ENCODE results near the gene PRKD2. TPM values are rescaled to one million over a fixed set of nuclear protein-coding genes. Genes with fewer than 3 reads are reported as not detected.
A peak's percentile ranks its signal among the peaks of the same experiment; 100 is the strongest.

PRKD2 gene
- total and polyA plus RNA-seq, 10 of the 15 experiments (the other 5 are each of a cell fraction or from before 2014, with no cell fraction given) = 2.3 to 98.8 (median 32.9) TPM

- TF ChIP-seq TCF3 (IDR thresholded peaks at IDR 0.05; ENCODE audit: borderline replicate concordance, insufficient read depth, low read depth, low read length) (no peak), CREM (IDR thresholded peaks at IDR 0.05; ENCODE audit: low read depth) (no peak), RFX5 (IDR thresholded peaks at IDR 0.05; ENCODE audit: low read depth, low read length) (no peak), TCF12 (IDR thresholded peaks at IDR 0.05; ENCODE audit: low read depth, low read length) (no peak), ASH2L (IDR thresholded peaks at IDR 0.05; ENCODE audit: borderline replicate concordance, low read depth) (no peak), MYB (IDR thresholded peaks at IDR 0.05; ENCODE audit: borderline replicate concordance, low read depth, low read length) (no peak), BCLAF1 (IDR thresholded peaks at IDR 0.05) (no peak)
Observed at GRCh38 chr19:46665072-46665471, 51.8 kb downstream of the PRKD2 start (continued).

- FAIRE-seq = peak; percentile 83
- H3K36me3 ChIP-seq (ENCODE audit: control insufficient read depth in 2 of 2, insufficient read depth in 2 of 2, low read length in 1 of 2) = no peaks in the 10 kb centered on the region
- H3K27ac ChIP-seq (ENCODE audit: control insufficient read depth, insufficient read depth) = no peak overlapping the region; the same call in 1 of the 2 replicates
- H3K4me1 ChIP-seq (ENCODE audit: control insufficient read depth, insufficient read depth, low read length) = peaks cover 22% of the 10 kb centered on the region
- peak overlapping the region; percentile 90 for H3K4me2 ChIP-seq (ENCODE audit: control insufficient read depth, insufficient read depth)
- no peaks in the 10 kb centered on the region for H4K20me1 ChIP-seq (ENCODE audit: control insufficient read depth, insufficient read depth)
- CTCF ChIA-PET = interaction anchor here (0.6 to 11.5 kb wide), 44 partner anchors 9 to 667 kb away, joined by 3 to 434 read pairs (median 5); partner anchors contain the start of genes CALM3, CCDC61 and PTGIR
- WGBS (ENCODE audit: insufficient coverage, insufficient replicate concordance, low lambda C conversion rate, missing lambda C conversion rate) = 8% methylated on average over 19 of the region's 19 CpGs
- intact Hi-C loops (cut with micrococcal nuclease; ENCODE audit: unreplicated experiment) (loop anchor here (1.0 kb wide), 2 partner anchors 48 to 133 kb away; no protein-coding TSS in a partner anchor), in situ Hi-C loops (cut with MboI) (loop anchor here (5.0 kb wide), 1 partner anchor 50 kb away; no protein-coding TSS in a partner anchor)
- SMC1A ChIA-PET (ENCODE audit: uncharacterized antibody, unreplicated experiment) = interaction anchor here (0.7 to 7.7 kb wide), 24 partner anchors 9 to 314 kb away, joined by 3 to 286 read pairs (median 4); partner anchors contain the start of genes CALM3, GNG8 and PTGIR
- H3K9me3 ChIP-seq (replicated peaks; ENCODE audit: control insufficient read depth, insufficient read depth, low read length) = no peaks in the 10 kb centered on the region
- peak; percentile 74 for ATAC-seq
- H3K9ac ChIP-seq (ENCODE audit: control insufficient read depth, insufficient read depth, low read length) = peak overlapping the region; percentile 34; the same call in 1 of the 2 replicates
- no peak for DNase-seq (ENCODE audit: low read depth, low spot score)
- BruUV-seq (replicated peaks) = no TSS peak
- POLR2A ChIA-PET = interaction anchor here (0.6 to 2.1 kb wide), 9 partner anchors 9 to 61 kb away, joined by 3 to 30 read pairs (median 6); partner anchors contain the start of gene PTGIR
- peaks cover 3% of the 10 kb centered on the region in 2 experiments; a peak in 3 of 4 replicates for H3K27me3 ChIP-seq (replicated peaks in 1 of 2; ENCODE audit: control insufficient read depth in 2 of 2, insufficient read depth in 2 of 2, low read length in 1 of 2)
- RAD21 ChIA-PET (ENCODE audit: unreplicated experiment) = interaction anchor here (0.6 to 4.4 kb wide), 27 partner anchors 9 to 890 kb away, joined by 3 to 245 read pairs (median 6); partner anchors contain the start of genes CALM3, FKRP, PRKD2 and PTGIR
- peak overlapping the region; percentile 69 for H2AFZ ChIP-seq (ENCODE audit: control insufficient read depth, low read depth, low read length)
- H3K79me2 ChIP-seq (ENCODE audit: control insufficient read depth, insufficient read depth, low read length) = no peaks in the 10 kb centered on the region
- peak overlapping the region; percentile 59 for H3K4me3 ChIP-seq
- TF ChIP-seq RCOR1 (conservative IDR thresholded peaks at IDR 0.05; ENCODE audit: low read depth, low read length) (no peak), RAD21 (IDR thresholded peaks at IDR 0.05; ENCODE audit: insufficient read depth, low read depth, low read length) (peak; percentile 97), SIX5 (IDR thresholded peaks at IDR 0.05; ENCODE audit: low read depth, low read length, severe bottlenecking) (no peak), EZH2 (IDR thresholded peaks at IDR 0.05; ENCODE audit: borderline replicate concordance, control insufficient read depth, low read depth, low read length) (no peak), NR2C2 (IDR thresholded peaks at IDR 0.05; ENCODE audit: borderline replicate concordance, control insufficient read depth, insufficient read length, low read depth) (no peak), CREM (IDR thresholded peaks at IDR 0.05; ENCODE audit: low read depth) (0 out of 2 replicates have a peak, but pooled peaks have one; percentile 12), WRNIP1 (IDR thresholded peaks at IDR 0.05; ENCODE audit: borderline replicate concordance, low read depth, low read length) (0 out of 2 replicates have a peak, but pooled peaks have one; percentile 83), RELA (IDR thresholded peaks at IDR 0.05; ENCODE audit: borderline replicate concordance, partially characterized antibody) (peak; percentile 34), FOXM1 (IDR thresholded peaks at IDR 0.05; ENCODE audit: low read depth, low read length) (peak; percentile 44; the same call in 1 of the 2 replicates), NBN (IDR thresholded peaks at IDR 0.05) (peak; percentile 33; the same call in 1 of the 2 replicates)
Observed at GRCh38 chr19:46661735-46662592, 55.0 kb downstream of the PRKD2 start.

Measured in GM12878 (cell line).